ENCODE measurements around the gene CCDC33.

CCDC33 gene

DNA sequence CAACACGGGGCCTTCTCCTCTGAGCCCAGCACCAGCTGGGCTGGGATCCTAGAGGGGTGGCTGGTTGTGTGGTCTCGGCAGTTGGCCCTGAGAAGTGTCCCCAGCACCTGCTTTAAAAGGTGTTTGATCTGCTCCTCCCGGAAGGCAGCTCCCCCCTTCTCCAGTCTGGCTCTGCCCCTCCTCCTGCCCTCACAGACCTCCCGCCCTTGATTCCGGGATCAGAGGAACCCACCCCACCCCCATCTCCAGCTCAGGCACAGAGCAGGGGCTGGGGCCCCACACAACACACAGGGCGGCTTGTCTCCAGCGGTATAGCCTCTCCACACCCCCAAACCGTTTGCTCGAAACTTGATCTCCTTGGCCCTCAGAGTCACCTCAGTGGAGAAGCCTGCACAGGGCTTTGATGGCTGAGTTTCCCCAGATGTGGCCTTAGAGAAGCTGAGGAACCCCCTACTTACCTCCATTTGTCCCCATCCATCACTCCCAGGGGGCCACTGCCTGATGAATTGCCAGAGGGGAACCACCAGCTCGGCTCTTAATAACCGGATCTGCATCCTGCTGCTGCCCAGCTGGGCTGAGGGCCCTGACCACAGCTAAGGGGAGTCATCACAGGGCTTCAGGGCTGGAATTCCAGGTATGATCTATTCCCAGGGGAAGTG lies 27.1 kb upstream of the CCDC33 start:
- TF ChIP-seq, protein P1, sequence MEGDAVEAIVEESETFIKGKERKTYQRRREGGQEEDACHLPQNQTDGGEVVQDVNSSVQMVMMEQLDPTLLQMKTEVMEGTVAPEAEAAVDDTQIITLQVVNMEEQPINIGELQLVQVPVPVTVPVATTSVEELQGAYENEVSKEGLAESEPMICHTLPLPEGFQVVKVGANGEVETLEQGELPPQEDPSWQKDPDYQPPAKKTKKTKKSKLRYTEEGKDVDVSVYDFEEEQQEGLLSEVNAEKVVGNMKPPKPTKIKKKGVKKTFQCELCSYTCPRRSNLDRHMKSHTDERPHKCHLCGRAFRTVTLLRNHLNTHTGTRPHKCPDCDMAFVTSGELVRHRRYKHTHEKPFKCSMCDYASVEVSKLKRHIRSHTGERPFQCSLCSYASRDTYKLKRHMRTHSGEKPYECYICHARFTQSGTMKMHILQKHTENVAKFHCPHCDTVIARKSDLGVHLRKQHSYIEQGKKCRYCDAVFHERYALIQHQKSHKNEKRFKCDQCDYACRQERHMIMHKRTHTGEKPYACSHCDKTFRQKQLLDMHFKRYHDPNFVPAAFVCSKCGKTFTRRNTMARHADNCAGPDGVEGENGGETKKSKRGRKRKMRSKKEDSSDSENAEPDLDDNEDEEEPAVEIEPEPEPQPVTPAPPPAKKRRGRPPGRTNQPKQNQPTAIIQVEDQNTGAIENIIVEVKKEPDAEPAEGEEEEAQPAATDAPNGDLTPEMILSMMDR (IDR thresholded peaks at IDR 0.05), result no peak
- TF ChIP-seq ZFX (IDR thresholded peaks at IDR 0.05; ENCODE audit: borderline replicate concordance), result no peak
- H3K27ac ChIP-seq, result no peak overlapping the region

DNA sequence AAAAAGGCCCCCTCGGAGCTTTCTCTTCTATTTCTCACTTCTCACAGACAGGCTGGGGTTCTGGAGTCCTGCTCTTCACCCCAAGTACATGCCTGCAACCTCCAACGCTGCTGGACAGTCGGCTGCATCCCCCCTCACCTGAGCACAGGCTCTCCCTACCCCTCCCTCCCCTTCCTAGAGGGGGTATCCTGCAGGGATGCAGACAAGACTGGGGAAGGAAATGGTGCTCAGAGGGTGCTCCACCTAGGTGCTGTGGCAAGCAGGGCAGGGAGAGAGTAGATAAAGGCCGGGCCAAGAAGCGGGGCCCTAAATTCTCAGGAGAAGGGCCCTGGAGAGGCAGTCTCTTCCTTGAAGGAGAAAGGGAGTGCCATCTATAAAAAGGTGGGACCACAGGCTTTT lies 26.6 kb upstream of the CCDC33 start:
- no peak for TF ChIP-seq ZFX (IDR thresholded peaks at IDR 0.05; ENCODE audit: borderline replicate concordance)
- TF ChIP-seq, protein P1 (IDR thresholded peaks at IDR 0.05), result no peak
- H3K27ac ChIP-seq, result no peak overlapping the region

DNA sequence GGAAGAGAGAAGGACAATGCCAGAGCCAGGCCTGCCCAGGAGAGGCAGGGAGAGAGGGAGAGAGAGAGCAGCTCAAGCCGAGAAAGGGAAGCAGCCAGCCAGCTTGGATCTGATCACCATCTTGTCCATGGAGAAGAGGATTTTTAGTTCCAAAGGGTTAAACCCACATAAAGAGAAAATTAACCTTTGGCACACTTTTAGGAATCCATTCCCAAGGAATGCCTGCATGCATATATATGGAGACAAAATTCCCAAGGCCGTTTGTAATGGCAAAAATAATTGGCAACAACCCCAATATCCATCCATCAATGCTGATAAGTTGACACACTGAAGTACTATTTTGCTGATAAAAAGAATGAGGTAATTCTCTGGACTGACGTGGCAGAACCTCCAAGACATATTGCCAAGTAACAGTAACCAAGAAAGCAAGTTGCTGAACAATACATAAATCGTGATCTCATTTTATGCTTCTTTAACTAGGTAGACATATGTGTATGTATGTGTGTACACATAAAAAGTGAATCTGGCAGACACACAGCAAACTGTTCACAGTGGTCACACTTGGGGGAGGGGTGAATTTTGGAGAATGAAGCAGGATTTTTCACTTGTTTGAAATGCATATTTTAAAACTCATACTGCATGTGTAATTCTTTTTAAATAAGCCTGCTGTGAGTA lies 26.0 kb upstream of the CCDC33 start:
- no peak overlapping the region for H3K27ac ChIP-seq
- TF ChIP-seq, protein P1 (IDR thresholded peaks at IDR 0.05), result no peak
- no peak for TF ChIP-seq ZFX (IDR thresholded peaks at IDR 0.05; ENCODE audit: borderline replicate concordance)

DNA sequence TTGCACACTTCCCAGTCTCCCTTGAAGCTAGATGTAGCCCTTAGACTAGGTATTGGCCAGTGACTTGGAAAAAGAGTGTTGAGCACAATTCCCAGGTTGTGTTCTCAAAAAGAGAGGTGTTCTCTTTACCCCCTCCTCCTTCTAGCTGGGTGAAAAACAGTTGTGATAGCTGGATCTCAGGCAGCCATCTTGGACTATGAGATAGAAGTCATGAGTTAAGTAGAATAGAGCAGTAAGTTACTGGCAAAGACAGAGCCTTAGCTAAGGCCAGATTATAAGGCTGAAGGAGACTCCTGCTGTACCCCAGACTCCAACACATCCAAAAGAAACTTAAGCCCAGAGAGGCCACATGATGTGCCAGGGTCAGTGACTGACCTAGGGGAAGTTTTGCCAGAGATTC lies 25.4 kb upstream of the CCDC33 start:
- H3K27ac ChIP-seq, result no peak overlapping the region
- TF ChIP-seq ZFX (IDR thresholded peaks at IDR 0.05; ENCODE audit: borderline replicate concordance), result no peak
- TF ChIP-seq, protein P1 (IDR thresholded peaks at IDR 0.05), result no peak

DNA sequence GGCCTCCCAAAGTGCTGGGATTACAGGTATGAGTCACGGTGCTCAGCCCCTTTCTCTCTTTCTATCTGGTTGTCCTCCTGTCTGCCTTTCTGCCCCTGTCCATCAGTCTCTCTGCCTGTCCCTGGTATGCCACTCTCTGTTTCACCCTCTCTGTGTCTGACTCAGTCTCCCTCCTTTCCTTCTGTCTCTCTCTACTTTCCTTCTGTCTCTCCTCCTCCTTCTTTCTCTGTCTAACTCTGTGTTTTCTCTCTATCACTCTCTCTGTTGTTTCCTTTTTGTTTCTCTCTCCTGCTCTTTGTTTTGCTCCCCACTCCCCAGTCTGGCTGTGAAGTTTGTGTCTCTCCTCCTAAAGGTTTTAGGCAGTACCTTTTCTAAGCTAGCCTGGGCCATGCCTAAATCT lies 24.5 kb upstream of the CCDC33 start:
- TF ChIP-seq ZFX (IDR thresholded peaks at IDR 0.05; ENCODE audit: borderline replicate concordance), result no peak
- TF ChIP-seq, protein P1 (IDR thresholded peaks at IDR 0.05), result no peak
- H3K27ac ChIP-seq, result no peak overlapping the region

DNA sequence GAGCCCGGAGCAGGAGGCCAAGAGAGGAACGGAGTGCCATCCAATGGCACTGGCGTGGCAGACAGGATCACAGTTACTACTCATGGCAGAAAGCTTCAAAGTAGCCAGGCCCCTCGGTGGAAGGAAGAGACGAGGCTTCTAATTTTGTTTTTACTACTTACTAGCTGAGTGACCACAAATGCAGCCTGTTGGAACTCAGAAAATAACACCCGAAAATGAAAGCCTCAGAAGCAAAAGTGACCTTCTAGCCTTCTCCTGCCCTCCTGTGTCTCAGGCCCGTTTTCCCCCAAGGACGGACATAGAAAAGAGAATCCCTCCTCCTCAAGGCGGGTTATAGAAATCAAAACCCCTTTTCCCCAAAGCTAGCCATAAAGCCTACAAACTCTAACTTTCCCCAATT lies 23.6 kb upstream of the CCDC33 start:
- no peak for TF ChIP-seq ZFX (IDR thresholded peaks at IDR 0.05; ENCODE audit: borderline replicate concordance)
- TF ChIP-seq, protein P1 (IDR thresholded peaks at IDR 0.05), result no peak
- H3K27ac ChIP-seq, result no peak overlapping the region

DNA sequence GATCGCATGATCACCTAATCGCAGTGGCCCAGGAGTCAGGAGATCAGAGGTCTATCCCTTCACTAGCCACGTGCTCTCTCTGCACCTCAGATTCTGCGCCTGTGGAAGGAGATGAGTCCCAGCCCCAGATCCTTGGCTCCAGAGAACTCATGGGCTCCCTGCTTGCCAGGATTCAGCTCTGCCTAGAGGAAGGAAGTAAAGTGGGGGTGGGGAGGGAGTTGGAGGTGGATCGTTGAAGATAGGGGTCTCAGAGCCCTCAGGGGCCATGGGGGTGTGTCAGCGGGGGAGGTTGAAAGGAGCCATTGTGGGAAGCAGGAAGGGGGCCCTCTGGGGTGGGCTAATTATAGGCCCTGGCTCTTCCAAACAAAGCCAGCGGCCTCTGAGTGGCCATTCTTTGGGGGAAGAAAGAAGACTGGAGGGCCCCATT lies 22.3 kb upstream of the CCDC33 start:
- no peak overlapping the region for H3K27ac ChIP-seq
- no peak for TF ChIP-seq ZFX (IDR thresholded peaks at IDR 0.05; ENCODE audit: borderline replicate concordance)
- TF ChIP-seq, protein P1 (IDR thresholded peaks at IDR 0.05), result no peak
